ENCODE data around the gene SYT8.

SYT8 gene

GRCh38 chr11:1832211-1832919, 2.4 kb upstream of the SYT8 start:
- DNase-seq (ENCODE audit: low spot score) = peak; percentile 40

GRCh38 chr11:1832920-1833295, 1.9 kb upstream of the SYT8 start:
- DNase-seq (ENCODE audit: low spot score) = no peak

- DNase-seq (ENCODE audit: low spot score) = no peak
These were observed 654 bp upstream of the SYT8 start for GRCh38 chr11:1834062-1834610.

GRCh38 chr11:1835671-1836010, 851 bp downstream of the SYT8 start:
- no peak for DNase-seq (ENCODE audit: low spot score)

- no peak for DNase-seq (ENCODE audit: low spot score)
These were observed 1.5 kb downstream of the SYT8 start for GRCh38 chr11:1836011-1836945.

GRCh38 chr11:1837171-1838076, 2.6 kb downstream of the SYT8 start:
- peak; percentile 57 for DNase-seq (ENCODE audit: low spot score)

GRCh38 chr11:1838077-1838425, 3.3 kb downstream of the SYT8 start:
- no peak for DNase-seq (ENCODE audit: low spot score)

GRCh38 chr11:1838426-1839144, 3.8 kb downstream of the SYT8 start, which contains the start of gene TNNI2:
TNNI2 (plus strand) TSS chr11:1838981; CDS start chr11:1839697, 716 bp downstream.
- DNase-seq (ENCODE audit: low spot score) = no peak

GRCh38 chr11:1839204-1839923, 4.6 kb downstream of the SYT8 start:
- no peak for DNase-seq (ENCODE audit: low spot score)

GRCh38 chr11:1839924-1840779, 5.4 kb downstream of the SYT8 start:
- DNase-seq (ENCODE audit: low spot score) = peak; percentile 64

GRCh38 chr11:1840780-1841480, 6.1 kb downstream of the SYT8 start:
- DNase-seq (ENCODE audit: low spot score) = no peak

GRCh38 chr11:1841511-1842148, 6.8 kb downstream of the SYT8 start:
- no peak for DNase-seq (ENCODE audit: low spot score)

- DNase-seq (ENCODE audit: low spot score) = no peak
These were observed 7.6 kb downstream of the SYT8 start for GRCh38 chr11:1842149-1843097.

- no peak for DNase-seq (ENCODE audit: low spot score)
These were observed 8.3 kb downstream of the SYT8 start for GRCh38 chr11:1843098-1843473.

- DNase-seq (ENCODE audit: low spot score) = no peak
These were observed 9.0 kb downstream of the SYT8 start for GRCh38 chr11:1843796-1844195.

- no peak for DNase-seq (ENCODE audit: low spot score)
These were observed 9.7 kb downstream of the SYT8 start for GRCh38 chr11:1844221-1845094.

GRCh38 chr11:1845095-1845429, 10.3 kb downstream of the SYT8 start:
- no peak for DNase-seq (ENCODE audit: low spot score)
